ENCODE results near the gene MAMDC4. TPM values are rescaled to one million over a fixed set of nuclear protein-coding genes. Genes with fewer than 3 reads are reported as not detected.

MAMDC4 gene
- polyA plus RNA-seq, 1 experiment = 0.63 TPM

DNA sequence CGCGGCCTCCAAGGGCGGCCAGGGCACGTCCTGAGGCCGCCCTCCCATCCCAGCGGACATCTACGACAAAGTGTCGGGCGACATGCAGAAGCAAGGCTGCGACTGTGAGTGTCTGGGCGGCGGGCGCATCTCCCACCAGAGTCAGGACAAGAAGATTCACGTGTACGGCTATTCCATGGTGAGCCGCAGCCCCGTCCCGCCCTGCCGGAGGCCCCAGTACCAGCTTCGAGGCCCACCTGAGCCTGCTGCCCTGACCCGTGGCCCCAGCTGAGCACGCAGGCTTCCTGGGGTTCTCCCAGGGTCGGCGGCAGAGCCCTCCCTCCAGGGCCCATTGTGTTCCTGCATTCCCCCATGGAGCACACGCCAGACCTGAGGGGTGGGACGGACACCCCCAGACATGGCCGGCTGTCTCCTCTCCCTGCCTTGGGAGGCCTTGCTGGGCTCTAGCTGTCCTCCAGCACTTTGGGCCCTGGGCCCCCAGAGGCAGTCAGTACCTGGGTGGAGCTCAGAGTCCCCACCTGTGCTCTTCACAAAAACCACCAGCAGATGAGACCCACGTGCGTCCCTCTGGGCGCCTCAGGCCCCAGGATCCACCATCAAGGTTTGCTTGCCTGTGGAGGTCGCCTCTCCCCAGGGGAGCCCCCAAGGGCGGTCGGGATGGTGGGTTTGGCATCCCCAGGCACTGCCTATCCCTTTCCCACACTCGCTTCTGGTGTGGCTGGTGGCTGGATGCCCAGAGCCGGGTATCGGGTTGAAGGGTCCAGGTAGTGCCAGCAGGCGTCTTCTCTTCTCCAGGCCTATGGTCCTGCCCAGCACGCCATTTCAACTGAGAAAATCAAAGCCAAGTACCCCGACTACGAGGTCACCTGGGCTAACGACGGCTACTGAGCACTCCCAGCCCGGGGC lies 1.9 kb upstream of the MAMDC4 start:
- DNase-seq (ENCODE audit: low read depth, low spot score) = no peak
- ChIA-PET POLR2A (no interaction called here), CTCF (no interaction called here)
- Histone ChIP-seq H3K27ac (ENCODE audit: low read depth, low read length) (peak overlapping the region; percentile 47), H3K9me3 (ENCODE audit: control insufficient read depth, insufficient read depth, low read length) (peaks cover 6% of the 10 kb centered on the region), H3K27me3 (ENCODE audit: control insufficient read depth, insufficient read depth, low read length) (peaks cover 13% of the 10 kb centered on the region), H3K4me3 (ENCODE audit: low read depth, low read length) (peak overlapping the region; percentile 85)
- no peak for TF ChIP-seq CTCF (IDR thresholded peaks at IDR 0.05; ENCODE audit: low read depth, low read length)

DNA sequence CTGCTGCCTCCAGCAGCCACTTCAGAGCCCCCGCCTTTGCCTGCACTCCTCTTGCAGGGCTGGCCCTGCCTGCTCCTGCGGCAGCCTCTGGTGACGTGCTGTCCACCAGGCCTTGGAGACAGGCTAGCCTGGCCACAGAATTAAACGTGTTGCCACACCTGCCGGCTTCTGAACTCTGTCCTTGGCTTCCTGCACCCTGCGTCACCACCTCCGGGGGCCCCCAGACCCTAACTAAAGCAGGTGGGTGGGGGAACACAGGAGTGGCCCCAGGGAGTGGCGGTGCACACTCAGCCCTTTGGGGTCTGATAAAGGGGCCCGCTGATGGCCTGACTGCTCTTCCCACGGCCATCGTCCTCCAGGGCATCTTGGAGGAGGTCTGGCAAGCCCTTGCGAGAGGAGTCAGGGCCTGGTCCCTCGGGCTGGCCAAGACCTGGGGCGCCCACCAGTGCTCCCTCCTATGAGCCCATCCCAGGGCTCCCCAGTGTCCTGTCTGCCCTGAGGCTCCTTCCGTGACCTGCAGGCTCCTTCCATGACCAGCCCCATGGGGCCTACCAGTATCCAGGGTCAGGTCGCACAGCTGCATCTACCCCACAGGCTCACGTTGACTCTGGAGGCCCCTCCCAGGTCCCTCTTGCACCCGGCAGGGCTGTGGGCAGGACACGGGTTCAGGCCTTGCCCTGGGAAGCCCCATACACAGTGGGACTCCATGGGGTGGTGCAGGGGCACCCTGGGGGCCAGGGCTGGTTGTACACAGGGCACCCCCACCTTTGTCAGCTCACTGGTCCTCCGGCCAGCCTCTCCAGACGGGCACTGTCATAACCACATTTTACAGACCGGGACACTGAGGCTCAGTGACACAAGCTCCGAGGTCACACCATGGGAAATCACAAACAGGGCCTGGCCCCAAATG lies 1.0 kb upstream of the MAMDC4 start:
- Histone ChIP-seq H3K27me3 (ENCODE audit: control insufficient read depth, insufficient read depth, low read length) (peaks cover 7% of the 10 kb centered on the region), H3K27ac (ENCODE audit: low read depth, low read length) (no peak overlapping the region), H3K4me3 (ENCODE audit: low read depth, low read length) (no peak overlapping the region), H3K9me3 (ENCODE audit: control insufficient read depth, insufficient read depth, low read length) (peaks cover 3% of the 10 kb centered on the region; the same call in 1 of the 2 replicates)
- ChIA-PET POLR2A (interaction anchor here (1.2 kb wide), 1 partner anchor 9 kb away, joined by 4 read pairs; the partner anchor contains the start of gene AJM1), CTCF (no interaction called here)
- DNase-seq (ENCODE audit: low read depth, low spot score) = no peak
- TF ChIP-seq CTCF (IDR thresholded peaks at IDR 0.05; ENCODE audit: low read depth, low read length) = no peak

- POLR2A ChIA-PET = no interaction called here
- CTCF ChIA-PET = no interaction called here
- DNase-seq (ENCODE audit: low read depth, low spot score) = no peak
Observed at GRCh38 chr9:136852664-136853595, 784 bp downstream of the MAMDC4 start.

DNA sequence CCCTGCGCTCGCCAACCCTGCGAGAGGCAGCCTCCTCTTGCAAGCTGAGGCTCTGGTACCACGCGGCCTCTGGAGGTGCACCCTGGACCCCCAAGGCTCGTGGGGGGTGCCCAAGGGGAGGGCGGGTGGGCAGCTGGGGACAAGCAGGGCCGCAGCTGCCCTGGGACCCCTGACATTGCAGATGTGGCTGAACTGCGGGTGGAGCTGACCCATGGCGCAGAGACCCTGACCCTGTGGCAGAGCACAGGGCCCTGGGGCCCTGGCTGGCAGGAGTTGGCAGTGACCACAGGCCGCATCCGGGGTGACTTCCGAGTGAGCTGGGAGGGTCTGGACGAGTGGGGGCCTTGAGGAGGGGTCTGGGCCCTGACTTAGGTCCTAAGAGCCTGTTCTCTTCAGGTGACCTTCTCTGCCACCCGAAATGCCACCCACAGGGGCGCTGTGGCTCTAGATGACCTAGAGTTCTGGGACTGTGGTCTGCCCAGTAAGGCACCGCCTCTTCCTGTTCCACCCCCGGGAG lies 1.5 kb downstream of the MAMDC4 start:
- no peaks in the 10 kb centered on the region for H3K27me3 ChIP-seq (ENCODE audit: control insufficient read depth, insufficient read depth, low read length)
- CTCF ChIA-PET = no interaction called here

More at GRCh38 chr9:136852664-136853595, 784 bp downstream of the MAMDC4 start:
- H3K27me3 ChIP-seq (ENCODE audit: control insufficient read depth, insufficient read depth, low read length) = no peaks in the 10 kb centered on the region
- TF ChIP-seq CTCF (IDR thresholded peaks at IDR 0.05; ENCODE audit: low read depth, low read length) = no peak
- no peaks in the 10 kb centered on the region; the same call in 1 of the 2 replicates for H3K9me3 ChIP-seq (ENCODE audit: control insufficient read depth, insufficient read depth, low read length)
- no peak overlapping the region for H3K4me3 ChIP-seq (ENCODE audit: low read depth, low read length)
- no peak overlapping the region for H3K27ac ChIP-seq (ENCODE audit: low read depth, low read length)

More for the DNA sequence above, 1.5 kb downstream of the MAMDC4 start:
- H3K9me3 ChIP-seq (ENCODE audit: control insufficient read depth, insufficient read depth, low read length) = no peaks in the 10 kb centered on the region; the same call in 1 of the 2 replicates
- POLR2A ChIA-PET = no interaction called here
- no peak overlapping the region for H3K27ac ChIP-seq (ENCODE audit: low read depth, low read length)
- no peak overlapping the region for H3K4me3 ChIP-seq (ENCODE audit: low read depth, low read length)
- no peak for TF ChIP-seq CTCF (IDR thresholded peaks at IDR 0.05; ENCODE audit: low read depth, low read length)
- DNase-seq (ENCODE audit: low read depth, low spot score) = no peak
